Transverse colon (tissue), 4 donors: ENCODE measurements around the gene ACKR1.

Experiments used
- EP300 ChIP-seq: sonication (generic); formaldehyde crosslinking; IDR thresholded peaks from one replicate; pipeline ENCODE4 v1.6.1; 2017; ENCODE audit warnings: antibody characterized with exemption, low read depth
- POLR2A ChIP-seq: fragments of 450-650 bp; IDR thresholded peaks from one replicate; pipeline ENCODE4 v1.6.1; 2016; ENCODE audit warnings: antibody characterized with exemption, mild to moderate bottlenecking, moderate library complexity
- POLR2AphosphoS5 ChIP-seq, 3 donors: sonication (generic); formaldehyde crosslinking; IDR thresholded peaks; one replicate each; pipeline ENCODE4 v1.6.1; 2016; ENCODE audit warnings: antibody characterized with exemption in 3 of 3
- TF ChIP-seq, protein P1 (sequence below), 5 experiments: fragments of 200-600 bp in 3 of 5; fragments of 450-650 bp in 2 of 5; sonication (generic) in 3 of 5; IDR thresholded peaks; 1 replicate in 2 of 5; 2 replicates in 3 of 5; pipeline ENCODE4 v1.5.1; 2016 to 2017; ENCODE audit warnings: antibody characterized with exemption in 5 of 5, inconsistent platforms in 3 of 5, mild to moderate bottlenecking in 2 of 5, moderate library complexity in 1 of 5

DNA sequence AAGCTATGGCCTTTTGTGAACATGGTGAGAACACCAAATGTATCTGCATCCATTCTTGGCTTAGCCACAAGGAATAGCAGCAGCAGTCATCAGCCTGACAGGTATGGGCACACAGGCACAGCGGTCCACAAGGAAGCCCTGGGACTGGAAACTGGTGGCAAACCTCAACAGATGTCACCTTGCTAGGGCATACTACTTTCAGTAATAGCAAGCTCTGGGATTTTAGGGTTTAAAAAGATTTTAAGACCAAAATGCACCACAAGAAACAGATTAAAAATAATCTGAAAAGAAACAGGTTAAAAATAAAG is 43.0 kb upstream of the ACKR1 start:
- TF ChIP-seq POLR2A (no peak), POLR2AphosphoS5 (IDR thresholded peaks at IDR 0.05) (no peak), EP300 (no peak)
- TF ChIP-seq, protein P1, sequence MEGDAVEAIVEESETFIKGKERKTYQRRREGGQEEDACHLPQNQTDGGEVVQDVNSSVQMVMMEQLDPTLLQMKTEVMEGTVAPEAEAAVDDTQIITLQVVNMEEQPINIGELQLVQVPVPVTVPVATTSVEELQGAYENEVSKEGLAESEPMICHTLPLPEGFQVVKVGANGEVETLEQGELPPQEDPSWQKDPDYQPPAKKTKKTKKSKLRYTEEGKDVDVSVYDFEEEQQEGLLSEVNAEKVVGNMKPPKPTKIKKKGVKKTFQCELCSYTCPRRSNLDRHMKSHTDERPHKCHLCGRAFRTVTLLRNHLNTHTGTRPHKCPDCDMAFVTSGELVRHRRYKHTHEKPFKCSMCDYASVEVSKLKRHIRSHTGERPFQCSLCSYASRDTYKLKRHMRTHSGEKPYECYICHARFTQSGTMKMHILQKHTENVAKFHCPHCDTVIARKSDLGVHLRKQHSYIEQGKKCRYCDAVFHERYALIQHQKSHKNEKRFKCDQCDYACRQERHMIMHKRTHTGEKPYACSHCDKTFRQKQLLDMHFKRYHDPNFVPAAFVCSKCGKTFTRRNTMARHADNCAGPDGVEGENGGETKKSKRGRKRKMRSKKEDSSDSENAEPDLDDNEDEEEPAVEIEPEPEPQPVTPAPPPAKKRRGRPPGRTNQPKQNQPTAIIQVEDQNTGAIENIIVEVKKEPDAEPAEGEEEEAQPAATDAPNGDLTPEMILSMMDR (IDR thresholded peaks at IDR 0.05), result no peak
